Endothelial cell (in vitro differentiated cells): Measurements from ENCODE around the gene SEPTIN11. TPM values are rescaled to one million over a fixed set of nuclear protein-coding genes. Genes with fewer than 3 reads are reported as not detected.

Experiments
- DNase-seq: peaks from one replicate; pipeline ENCODE4 v3.0.0; 2021; ENCODE audit warnings: low spot score
- H3K27ac Mint-ChIP-seq: one replicate; pipeline ENCODE4 v1.8.0; 2021; ENCODE audit warnings: mixed read lengths, inconsistent platforms; ENCODE audit not compliant: unreplicated experiment
- H3K27me3 Mint-ChIP-seq: one replicate; pipeline ENCODE4 v1.8.0; 2021; ENCODE audit warnings: mild to moderate bottlenecking, moderate library complexity, mixed read lengths, inconsistent platforms; ENCODE audit not compliant: unreplicated experiment
- H3K36me3 Mint-ChIP-seq: one replicate; pipeline ENCODE4 v1.8.0; 2021; ENCODE audit warnings: mild to moderate bottlenecking, low read depth, mixed read lengths, inconsistent platforms; ENCODE audit not compliant: unreplicated experiment
- H3K4me1 Mint-ChIP-seq: one replicate; pipeline ENCODE4 v1.8.0; 2021; ENCODE audit warnings: mild to moderate bottlenecking, mixed read lengths, inconsistent platforms; ENCODE audit not compliant: unreplicated experiment
- H3K4me3 Mint-ChIP-seq: one replicate; pipeline ENCODE4 v1.8.0; 2021; ENCODE audit warnings: mild to moderate bottlenecking, mixed read lengths, inconsistent platforms; ENCODE audit not compliant: unreplicated experiment
- H3K9me3 Mint-ChIP-seq: one replicate; pipeline ENCODE4 v1.8.0; 2021; ENCODE audit warnings: mixed read lengths, inconsistent platforms; ENCODE audit not compliant: unreplicated experiment
- total RNA-seq: library from RNA; stranded (reverse); fragmentation: NEBNext Ultra II Directional; extraction: Animal tissue kit (Norgen Biotek cat#: 25700); gene quantifications from one replicate; pipeline ENCODE4 v1.2.1, GENCODE V29; 2021; ENCODE audit not compliant: unreplicated experiment
- TF ChIP-seq, protein P1 (sequence below): fragments of 200-600 bp; sonication (generic); IDR thresholded peaks from one replicate; pipeline ENCODE4 v1.5.0; 2021; ENCODE audit warnings: antibody characterized with exemption; ENCODE audit not compliant: unreplicated experiment

Gene SEPTIN11
- total RNA-seq, 1 donor from 2014 or later, result 331 TPM

- H3K4me1 Mint-ChIP-seq, result peaks cover 76% of the 10 kb centered on the region
- DNase-seq, result no peak
- peaks cover 4% of the 10 kb centered on the region for H3K27me3 Mint-ChIP-seq
- peaks cover 16% of the 10 kb centered on the region for H3K36me3 Mint-ChIP-seq
- H3K4me3 Mint-ChIP-seq, result peak overlapping the region; percentile 81
- peak overlapping the region; percentile 84 for H3K27ac Mint-ChIP-seq
- TF ChIP-seq, protein P1, sequence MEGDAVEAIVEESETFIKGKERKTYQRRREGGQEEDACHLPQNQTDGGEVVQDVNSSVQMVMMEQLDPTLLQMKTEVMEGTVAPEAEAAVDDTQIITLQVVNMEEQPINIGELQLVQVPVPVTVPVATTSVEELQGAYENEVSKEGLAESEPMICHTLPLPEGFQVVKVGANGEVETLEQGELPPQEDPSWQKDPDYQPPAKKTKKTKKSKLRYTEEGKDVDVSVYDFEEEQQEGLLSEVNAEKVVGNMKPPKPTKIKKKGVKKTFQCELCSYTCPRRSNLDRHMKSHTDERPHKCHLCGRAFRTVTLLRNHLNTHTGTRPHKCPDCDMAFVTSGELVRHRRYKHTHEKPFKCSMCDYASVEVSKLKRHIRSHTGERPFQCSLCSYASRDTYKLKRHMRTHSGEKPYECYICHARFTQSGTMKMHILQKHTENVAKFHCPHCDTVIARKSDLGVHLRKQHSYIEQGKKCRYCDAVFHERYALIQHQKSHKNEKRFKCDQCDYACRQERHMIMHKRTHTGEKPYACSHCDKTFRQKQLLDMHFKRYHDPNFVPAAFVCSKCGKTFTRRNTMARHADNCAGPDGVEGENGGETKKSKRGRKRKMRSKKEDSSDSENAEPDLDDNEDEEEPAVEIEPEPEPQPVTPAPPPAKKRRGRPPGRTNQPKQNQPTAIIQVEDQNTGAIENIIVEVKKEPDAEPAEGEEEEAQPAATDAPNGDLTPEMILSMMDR, result no peak
- H3K9me3 Mint-ChIP-seq, result no peaks in the 10 kb centered on the region
Observed at GRCh38 chr4:76977736-76978350, 28.3 kb downstream of the SEPTIN11 start.

- H3K4me3 Mint-ChIP-seq, result no peak overlapping the region
- no peaks in the 10 kb centered on the region for H3K9me3 Mint-ChIP-seq
- no peak for DNase-seq
- H3K27me3 Mint-ChIP-seq, result peaks cover 5% of the 10 kb centered on the region
- H3K4me1 Mint-ChIP-seq, result peaks cover 83% of the 10 kb centered on the region
- peaks cover 10% of the 10 kb centered on the region for H3K36me3 Mint-ChIP-seq
- no peak overlapping the region for H3K27ac Mint-ChIP-seq
- TF ChIP-seq, protein P1, result no peak
Observed at GRCh38 chr4:76979236-76979635, 29.7 kb downstream of the SEPTIN11 start.

GRCh38 chr4:76980261-76980660 lies 30.7 kb downstream of the SEPTIN11 start:
- Mint-ChIP-seq H3K9me3 (no peaks in the 10 kb centered on the region), H3K4me1 (peaks cover 89% of the 10 kb centered on the region), H3K27me3 (peaks cover 7% of the 10 kb centered on the region), H3K4me3 (peak overlapping the region; percentile 22), H3K36me3 (peaks cover 10% of the 10 kb centered on the region), H3K27ac (peak overlapping the region; percentile 10)
- DNase-seq, result no peak
- TF ChIP-seq, protein P1, result no peak

DNA sequence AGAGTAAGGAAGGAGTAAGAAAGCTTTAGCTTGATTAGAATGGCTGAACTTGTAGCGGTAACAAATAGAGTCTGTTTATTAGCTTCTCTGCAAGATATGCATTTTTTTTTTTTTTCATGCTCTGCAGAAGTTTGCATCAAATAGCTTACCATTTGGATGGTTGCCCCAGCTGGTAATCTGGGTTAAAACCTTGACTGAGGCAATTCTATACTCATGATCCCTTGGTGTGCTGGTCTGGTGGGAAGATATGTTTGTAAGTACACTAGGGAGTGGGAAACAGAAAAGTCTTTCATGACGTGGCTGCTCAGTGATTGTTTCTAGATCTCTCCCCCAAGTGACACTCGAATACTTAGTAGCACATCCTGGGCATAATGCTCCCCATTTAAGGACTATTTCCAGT lies 32.1 kb downstream of the SEPTIN11 start:
- Mint-ChIP-seq H3K27me3 (peaks cover 7% of the 10 kb centered on the region), H3K4me1 (peaks cover 90% of the 10 kb centered on the region), H3K4me3 (peak overlapping the region; percentile 43), H3K36me3 (peaks cover 17% of the 10 kb centered on the region), H3K27ac (peak overlapping the region; percentile 77), H3K9me3 (no peaks in the 10 kb centered on the region)
- DNase-seq, result no peak
- TF ChIP-seq, protein P1, result no peak
